ENCODE results near the gene TMEM127.

GRCh38 chr2:96201338-96201737, 64.5 kb downstream of the TMEM127 start:
- no peak for TF ChIP-seq HDGF (IDR thresholded peaks at IDR 0.05; ENCODE audit: borderline replicate concordance)
- no peak for TF ChIP-seq SP1 (IDR thresholded peaks at IDR 0.05)
- TF ChIP-seq ELF4 (IDR thresholded peaks at IDR 0.05): no peak
- TF ChIP-seq ZNF384 (IDR thresholded peaks at IDR 0.05): no peak
- no peak for TF ChIP-seq TARDBP (IDR thresholded peaks at IDR 0.05)
- TF ChIP-seq ARNT (IDR thresholded peaks at IDR 0.05): no peak
- no peak for TF ChIP-seq BHLHE40 (IDR thresholded peaks at IDR 0.05; ENCODE audit: borderline replicate concordance)
- TF ChIP-seq CTBP1 (IDR thresholded peaks at IDR 0.05; ENCODE audit: borderline replicate concordance): no peak
- no peak for TF ChIP-seq FOXK2 (IDR thresholded peaks at IDR 0.05)
- TF ChIP-seq LEF1 (IDR thresholded peaks at IDR 0.05; ENCODE audit: borderline replicate concordance): no peak
